ENCODE measurements around the gene PDE4B. TPM values are rescaled to one million over a fixed set of nuclear protein-coding genes. Genes with fewer than 3 reads are reported as not detected.

The PDE4B gene
- total and polyA plus RNA-seq, 10 of the 15 experiments (the other 5 are each of a cell fraction or from before 2014, with no cell fraction given) = 3.0 to 13.2 (median 5.7) TPM

DNA sequence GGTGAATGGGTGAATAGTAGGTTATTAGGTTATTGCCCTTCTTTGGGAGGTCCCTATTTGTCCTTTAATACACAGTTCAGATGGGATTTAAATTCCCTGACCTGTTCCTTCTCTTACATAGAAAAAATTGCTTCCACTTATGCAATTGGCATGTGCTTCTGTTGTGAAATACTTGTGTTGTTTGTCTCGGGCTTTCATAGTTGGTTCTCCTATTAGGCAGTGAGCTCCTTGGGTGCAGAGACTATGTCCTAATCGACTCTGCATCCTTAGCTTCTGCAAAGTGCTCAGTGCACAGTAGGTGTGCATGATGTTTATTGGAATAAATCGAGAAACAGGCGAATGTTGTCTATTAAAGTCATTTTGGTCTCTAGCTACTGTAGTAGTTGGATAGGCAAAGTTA lies 1.3 kb upstream of the PDE4B start:
- intact Hi-C loops (cut with micrococcal nuclease; ENCODE audit: unreplicated experiment) = no loop called here
- H3K27me3 ChIP-seq (replicated peaks in 1 of 2; ENCODE audit: control insufficient read depth in 2 of 2, insufficient read depth in 2 of 2, low read length in 1 of 2) = peaks cover 1 to 7% of the 10 kb centered on the region in 2 experiments
- no peak overlapping the region for H3K27ac ChIP-seq (ENCODE audit: control insufficient read depth, insufficient read depth)
- RAD21 ChIA-PET (ENCODE audit: unreplicated experiment) = no interaction called here
- no peaks in the 10 kb centered on the region for H4K20me1 ChIP-seq (ENCODE audit: control insufficient read depth, insufficient read depth)
- FAIRE-seq (no peak), DNase-seq (ENCODE audit: low read depth, low spot score) (no peak), ATAC-seq (no peak)
- no TSS peak for BruUV-seq (replicated peaks)
- H2AFZ ChIP-seq (ENCODE audit: control insufficient read depth, low read depth, low read length) = no peak overlapping the region
- H3K4me2 ChIP-seq (ENCODE audit: control insufficient read depth, insufficient read depth) = no peak overlapping the region
- no peak overlapping the region for H3K4me3 ChIP-seq
- in situ Hi-C loops (cut with MboI) = no loop called here
- no peaks in the 10 kb centered on the region; the same call in 2 of the 3 replicates for H3K9me3 ChIP-seq (replicated peaks; ENCODE audit: control insufficient read depth, insufficient read depth, low read length)
- H3K4me1 ChIP-seq (ENCODE audit: control insufficient read depth, insufficient read depth, low read length) = no peaks in the 10 kb centered on the region
- CTCF ChIA-PET = no interaction called here
- SMC1A ChIA-PET (ENCODE audit: uncharacterized antibody, unreplicated experiment) = no interaction called here
- H3K79me2 ChIP-seq (ENCODE audit: control insufficient read depth, insufficient read depth, low read length) = no peaks in the 10 kb centered on the region
- H3K36me3 ChIP-seq (ENCODE audit: control insufficient read depth in 2 of 2, insufficient read depth in 2 of 2, low read length in 1 of 2) = no peaks in the 10 kb centered on the region
- WGBS (ENCODE audit: insufficient coverage, insufficient replicate concordance, low lambda C conversion rate, missing lambda C conversion rate) = 38% methylated on average over 4 of the region's 4 CpGs
- no peak overlapping the region for H3K9ac ChIP-seq (ENCODE audit: control insufficient read depth, insufficient read depth, low read length)
- POLR2A ChIA-PET = no interaction called here
- TF ChIP-seq PML (IDR thresholded peaks at IDR 0.05; ENCODE audit: low read length) (no peak), RCOR1 (conservative IDR thresholded peaks at IDR 0.05; ENCODE audit: low read depth, low read length) (no peak), CBFB (IDR thresholded peaks at IDR 0.05; ENCODE audit: low read depth) (no peak), RB1 (IDR thresholded peaks at IDR 0.05; ENCODE audit: borderline replicate concordance) (no peak), RAD51 (IDR thresholded peaks at IDR 0.05) (no peak), SP1 (IDR thresholded peaks at IDR 0.05; ENCODE audit: low read depth, low read length) (no peak), ZNF207 (IDR thresholded peaks at IDR 0.05; ENCODE audit: borderline replicate concordance) (no peak), POLR2AphosphoS5 (IDR thresholded peaks at IDR 0.05; ENCODE audit: low read length) (no peak), TAF1 (IDR thresholded peaks at IDR 0.05; ENCODE audit: borderline replicate concordance, low read depth, low read length) (no peak), JUNB (IDR thresholded peaks at IDR 0.05) (no peak), IKZF2 (IDR thresholded peaks at IDR 0.05) (no peak), RUNX3 (IDR thresholded peaks at IDR 0.05; ENCODE audit: low read length) (no peak), FOXM1 (IDR thresholded peaks at IDR 0.05; ENCODE audit: low read depth, low read length) (no peak), MEF2B (IDR thresholded peaks at IDR 0.05; ENCODE audit: partially characterized antibody, poor library complexity, severe bottlenecking) (no peak)
- TF ChIP-seq, protein P1, sequence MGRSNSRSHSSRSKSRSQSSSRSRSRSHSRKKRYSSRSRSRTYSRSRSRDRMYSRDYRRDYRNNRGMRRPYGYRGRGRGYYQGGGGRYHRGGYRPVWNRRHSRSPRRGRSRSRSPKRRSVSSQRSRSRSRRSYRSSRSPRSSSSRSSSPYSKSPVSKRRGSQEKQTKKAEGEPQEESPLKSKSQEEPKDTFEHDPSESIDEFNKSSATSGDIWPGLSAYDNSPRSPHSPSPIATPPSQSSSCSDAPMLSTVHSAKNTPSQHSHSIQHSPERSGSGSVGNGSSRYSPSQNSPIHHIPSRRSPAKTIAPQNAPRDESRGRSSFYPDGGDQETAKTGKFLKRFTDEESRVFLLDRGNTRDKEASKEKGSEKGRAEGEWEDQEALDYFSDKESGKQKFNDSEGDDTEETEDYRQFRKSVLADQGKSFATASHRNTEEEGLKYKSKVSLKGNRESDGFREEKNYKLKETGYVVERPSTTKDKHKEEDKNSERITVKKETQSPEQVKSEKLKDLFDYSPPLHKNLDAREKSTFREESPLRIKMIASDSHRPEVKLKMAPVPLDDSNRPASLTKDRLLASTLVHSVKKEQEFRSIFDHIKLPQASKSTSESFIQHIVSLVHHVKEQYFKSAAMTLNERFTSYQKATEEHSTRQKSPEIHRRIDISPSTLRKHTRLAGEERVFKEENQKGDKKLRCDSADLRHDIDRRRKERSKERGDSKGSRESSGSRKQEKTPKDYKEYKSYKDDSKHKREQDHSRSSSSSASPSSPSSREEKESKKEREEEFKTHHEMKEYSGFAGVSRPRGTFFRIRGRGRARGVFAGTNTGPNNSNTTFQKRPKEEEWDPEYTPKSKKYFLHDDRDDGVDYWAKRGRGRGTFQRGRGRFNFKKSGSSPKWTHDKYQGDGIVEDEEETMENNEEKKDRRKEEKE (IDR thresholded peaks at IDR 0.05) = no peak
- TF ChIP-seq, protein P2, sequence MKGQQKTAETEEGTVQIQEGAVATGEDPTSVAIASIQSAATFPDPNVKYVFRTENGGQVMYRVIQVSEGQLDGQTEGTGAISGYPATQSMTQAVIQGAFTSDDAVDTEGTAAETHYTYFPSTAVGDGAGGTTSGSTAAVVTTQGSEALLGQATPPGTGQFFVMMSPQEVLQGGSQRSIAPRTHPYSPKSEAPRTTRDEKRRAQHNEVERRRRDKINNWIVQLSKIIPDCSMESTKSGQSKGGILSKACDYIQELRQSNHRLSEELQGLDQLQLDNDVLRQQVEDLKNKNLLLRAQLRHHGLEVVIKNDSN (IDR thresholded peaks at IDR 0.05; ENCODE audit: borderline replicate concordance, extremely low read length, insufficient read depth, low read depth, low read length) = no peak
- TF ChIP-seq, protein P3, sequence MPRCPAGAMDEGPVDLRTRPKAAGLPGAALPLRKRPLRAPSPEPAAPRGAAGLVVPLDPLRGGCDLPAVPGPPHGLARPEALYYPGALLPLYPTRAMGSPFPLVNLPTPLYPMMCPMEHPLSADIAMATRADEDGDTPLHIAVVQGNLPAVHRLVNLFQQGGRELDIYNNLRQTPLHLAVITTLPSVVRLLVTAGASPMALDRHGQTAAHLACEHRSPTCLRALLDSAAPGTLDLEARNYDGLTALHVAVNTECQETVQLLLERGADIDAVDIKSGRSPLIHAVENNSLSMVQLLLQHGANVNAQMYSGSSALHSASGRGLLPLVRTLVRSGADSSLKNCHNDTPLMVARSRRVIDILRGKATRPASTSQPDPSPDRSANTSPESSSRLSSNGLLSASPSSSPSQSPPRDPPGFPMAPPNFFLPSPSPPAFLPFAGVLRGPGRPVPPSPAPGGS (IDR thresholded peaks at IDR 0.05; ENCODE audit: borderline replicate concordance, insufficient read depth, low read depth, low read length, poor library complexity, severe bottlenecking) = no peak
- TF ChIP-seq, protein P4, sequence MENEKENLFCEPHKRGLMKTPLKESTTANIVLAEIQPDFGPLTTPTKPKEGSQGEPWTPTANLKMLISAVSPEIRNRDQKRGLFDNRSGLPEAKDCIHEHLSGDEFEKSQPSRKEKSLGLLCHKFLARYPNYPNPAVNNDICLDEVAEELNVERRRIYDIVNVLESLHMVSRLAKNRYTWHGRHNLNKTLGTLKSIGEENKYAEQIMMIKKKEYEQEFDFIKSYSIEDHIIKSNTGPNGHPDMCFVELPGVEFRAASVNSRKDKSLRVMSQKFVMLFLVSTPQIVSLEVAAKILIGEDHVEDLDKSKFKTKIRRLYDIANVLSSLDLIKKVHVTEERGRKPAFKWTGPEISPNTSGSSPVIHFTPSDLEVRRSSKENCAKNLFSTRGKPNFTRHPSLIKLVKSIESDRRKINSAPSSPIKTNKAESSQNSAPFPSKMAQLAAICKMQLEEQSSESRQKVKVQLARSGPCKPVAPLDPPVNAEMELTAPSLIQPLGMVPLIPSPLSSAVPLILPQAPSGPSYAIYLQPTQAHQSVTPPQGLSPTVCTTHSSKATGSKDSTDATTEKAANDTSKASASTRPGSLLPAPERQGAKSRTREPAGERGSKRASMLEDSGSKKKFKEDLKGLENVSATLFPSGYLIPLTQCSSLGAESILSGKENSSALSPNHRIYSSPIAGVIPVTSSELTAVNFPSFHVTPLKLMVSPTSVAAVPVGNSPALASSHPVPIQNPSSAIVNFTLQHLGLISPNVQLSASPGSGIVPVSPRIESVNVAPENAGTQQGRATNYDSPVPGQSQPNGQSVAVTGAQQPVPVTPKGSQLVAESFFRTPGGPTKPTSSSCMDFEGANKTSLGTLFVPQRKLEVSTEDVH (IDR thresholded peaks at IDR 0.05; ENCODE audit: low read depth, partially characterized antibody) = no peak

All from GM12878 (cell line).